Measurements from ENCODE around the gene MED29.

Gene MED29

DNA sequence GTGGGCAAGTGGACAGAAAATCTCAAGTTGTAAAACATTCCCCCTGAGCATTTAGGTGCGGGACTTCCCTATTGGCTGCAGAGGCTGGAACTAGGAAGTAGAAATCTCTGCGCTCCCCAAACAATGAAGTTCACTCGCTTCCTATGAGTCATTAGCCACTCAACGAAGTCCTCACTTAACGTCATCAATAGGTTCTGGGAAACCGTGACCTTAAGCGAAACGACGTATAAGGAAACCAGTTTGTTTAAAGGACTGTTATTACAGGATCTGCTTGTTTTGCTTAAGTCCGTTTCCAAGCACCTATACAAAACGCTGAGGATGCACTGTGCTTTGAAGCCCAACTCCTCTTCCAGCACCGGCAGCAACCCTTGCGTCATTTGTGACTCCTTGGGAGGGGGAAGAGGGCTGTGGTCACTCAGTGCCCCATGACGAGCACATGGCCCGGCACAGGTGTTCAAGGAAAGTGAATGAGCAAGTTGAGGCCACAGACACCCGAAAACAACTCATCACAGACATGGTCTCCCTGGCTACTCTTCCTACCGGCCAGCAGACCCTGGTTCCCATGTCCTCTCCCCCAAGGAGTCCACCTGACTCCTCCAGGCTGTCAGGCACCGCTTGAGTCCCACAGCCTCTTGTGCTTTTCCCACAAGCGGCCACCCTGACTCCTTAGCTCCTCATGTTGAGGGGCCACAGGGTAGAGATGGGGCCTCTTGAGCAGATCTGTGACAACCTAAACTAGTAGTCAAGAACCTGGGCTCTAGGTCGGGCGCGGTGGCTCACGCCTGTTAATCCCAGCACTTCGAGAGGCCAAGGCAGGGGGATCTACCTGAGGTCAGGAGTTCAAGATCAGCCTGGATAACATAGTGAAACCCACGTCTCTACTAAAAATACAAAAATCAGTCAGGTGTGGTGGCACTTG lies 39.8 kb downstream of the MED29 start:
- peak; percentile 100 for DNase-seq (ENCODE audit: low read depth)

DNA sequence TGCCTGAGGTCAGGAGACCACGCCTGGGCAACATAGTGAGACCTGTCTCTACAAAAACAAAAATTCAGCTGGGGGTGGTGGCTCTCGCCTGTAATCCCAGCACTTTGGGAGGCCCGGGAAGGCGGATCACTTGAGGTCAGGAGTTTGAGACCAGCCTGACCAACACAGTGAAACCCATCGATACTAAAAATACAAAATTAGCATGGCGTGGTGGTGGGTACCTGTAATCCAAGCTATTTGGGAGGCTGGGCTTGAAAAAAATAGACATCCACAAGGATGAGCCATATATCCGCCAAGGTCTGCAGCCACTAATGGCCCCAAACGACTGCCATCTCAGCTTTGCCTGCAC lies 41.5 kb downstream of the MED29 start:
- no peak for DNase-seq (ENCODE audit: low read depth)

DNA sequence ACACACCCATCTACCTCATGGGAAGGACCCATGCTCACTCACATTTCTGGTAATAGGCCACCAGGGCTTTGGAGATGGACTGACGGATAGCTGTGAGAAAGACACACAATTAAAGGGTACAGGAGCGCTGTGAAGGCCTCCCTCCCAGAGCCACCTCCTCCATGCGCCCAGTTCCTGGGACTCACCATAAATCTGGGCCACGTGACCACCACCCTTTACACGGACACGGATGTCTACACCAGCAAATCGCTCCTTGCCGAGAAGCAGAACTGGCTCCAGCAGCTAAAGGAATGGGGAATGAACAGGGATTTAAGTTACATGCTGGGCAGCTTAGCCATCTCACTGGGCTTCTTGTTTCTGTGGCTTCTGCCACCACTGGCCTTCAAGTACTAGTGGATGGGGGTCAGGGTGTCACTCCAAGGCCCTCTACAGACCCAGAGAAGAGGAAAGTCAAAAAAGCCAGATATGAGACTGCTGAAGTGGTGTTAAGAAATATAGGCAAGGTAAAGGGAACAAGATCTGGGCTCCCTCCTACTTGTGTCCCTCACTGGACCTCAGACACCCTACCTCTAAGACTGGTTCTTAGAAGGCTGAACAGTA lies 42.4 kb downstream of the MED29 start:
- no peak for DNase-seq (ENCODE audit: low read depth)

DNA sequence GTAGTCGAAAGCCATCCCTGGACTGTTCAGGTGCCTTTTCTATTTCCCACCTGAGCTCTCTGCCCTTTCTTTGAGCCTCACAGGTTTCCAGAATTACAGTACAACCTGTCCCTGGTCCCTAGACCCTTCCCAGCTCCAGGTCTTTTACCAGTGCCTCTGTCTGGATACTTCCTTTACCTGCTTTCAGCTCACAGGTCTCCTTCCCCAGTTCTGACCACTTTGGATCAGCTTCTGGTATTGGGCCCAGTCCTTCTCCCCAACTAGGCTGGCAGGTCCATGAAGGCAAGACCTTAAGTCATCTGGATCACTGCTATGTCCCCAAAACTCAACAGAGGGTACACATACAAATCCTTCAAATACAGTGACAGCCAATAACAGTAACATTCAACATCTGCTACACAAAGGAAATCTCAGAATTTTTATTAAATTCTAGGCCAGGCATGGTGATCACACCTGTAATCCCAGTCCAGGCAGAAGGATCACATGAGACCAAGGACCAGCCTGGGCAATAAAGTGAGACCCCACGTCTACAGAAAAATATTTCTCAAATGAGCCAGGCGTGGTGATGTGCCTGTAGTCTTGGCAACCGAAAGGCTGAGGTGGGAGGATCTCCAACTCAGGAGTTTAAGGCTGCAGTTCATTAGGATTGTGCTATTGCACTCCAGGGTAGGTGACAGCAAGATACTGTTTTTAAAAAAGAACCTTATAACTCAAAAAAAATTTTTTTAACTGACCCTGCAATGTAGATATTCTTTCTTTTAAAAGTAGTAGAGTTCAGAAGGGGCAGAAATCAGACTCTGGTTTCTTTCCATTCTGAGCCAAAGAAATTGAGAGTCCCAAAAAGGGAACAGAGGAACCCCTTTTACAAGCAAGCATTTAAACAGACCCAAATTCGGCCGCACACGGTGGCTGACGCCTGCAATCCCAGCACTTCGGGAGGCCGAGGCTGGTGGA lies 43.2 kb downstream of the MED29 start:
- DNase-seq (ENCODE audit: low read depth), result peak; percentile 24

DNA sequence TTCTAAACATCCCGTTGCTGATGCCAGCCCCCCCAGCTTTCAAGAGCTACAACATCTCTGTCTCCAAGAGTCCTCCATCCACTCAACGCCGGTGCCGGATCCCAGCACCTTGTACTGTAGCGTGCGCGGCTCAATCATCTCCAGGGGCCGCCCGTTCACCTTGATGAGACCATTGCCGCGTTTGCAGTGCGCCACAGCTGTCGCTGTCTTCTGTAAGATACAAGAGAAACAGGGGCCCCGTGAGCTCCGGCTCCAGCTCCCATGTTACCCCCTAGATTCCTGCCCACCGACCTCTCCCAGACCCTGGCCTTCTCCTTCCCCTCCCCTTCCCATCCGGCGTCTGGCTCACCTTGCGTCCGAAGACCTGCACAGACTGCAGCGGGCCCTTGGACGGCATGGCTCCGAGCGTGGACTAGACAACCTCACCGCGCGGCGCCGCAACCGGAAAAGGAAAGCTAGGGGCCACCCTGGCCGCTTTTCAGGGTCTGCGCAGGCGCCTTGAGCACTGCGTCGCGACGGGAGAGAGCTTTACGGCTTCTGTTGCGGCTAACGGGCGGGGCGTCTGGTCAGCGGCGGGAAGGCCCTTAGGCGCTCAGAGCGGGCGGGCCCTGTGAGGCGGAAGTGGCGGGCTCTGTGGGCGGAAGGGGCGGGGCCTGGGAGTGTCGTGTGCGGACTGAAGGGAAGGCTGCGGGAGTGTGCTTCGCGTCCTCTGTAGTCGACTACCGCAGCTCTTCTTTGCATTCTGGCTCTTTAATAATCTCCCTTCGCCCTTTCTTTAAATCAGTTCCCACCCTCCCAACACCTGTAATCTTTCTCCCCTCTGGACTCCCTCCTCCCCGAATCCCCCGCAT lies 44.5 kb downstream of the MED29 start, which contains the start of gene RPS16:
TSS of gene RPS16 (minus strand) at position 451 of the 851 bp plus-strand sequence. CDS start at position 397, 54 bp downstream.
- DNase-seq (ENCODE audit: low read depth), result peak; percentile 98

DNA sequence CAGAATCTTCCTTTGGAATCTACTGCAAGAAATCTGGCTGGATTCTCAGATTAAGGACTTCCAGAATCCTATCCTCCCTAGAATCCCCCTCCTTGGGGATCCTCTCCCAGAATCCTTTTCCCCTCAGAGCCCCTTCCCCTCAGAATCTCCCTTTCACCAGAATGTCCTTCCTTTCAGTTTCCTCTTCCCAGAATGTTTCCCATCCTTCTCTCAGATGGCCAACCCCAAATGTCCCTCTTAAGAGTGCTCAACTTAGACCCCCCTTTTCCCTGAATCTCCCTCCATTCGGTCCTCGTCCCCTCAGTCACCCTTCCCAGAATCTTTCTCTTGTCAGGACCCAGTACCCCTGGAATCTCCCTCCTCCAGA lies 45.2 kb downstream of the MED29 start:
- DNase-seq (ENCODE audit: low read depth), result no peak

DNA sequence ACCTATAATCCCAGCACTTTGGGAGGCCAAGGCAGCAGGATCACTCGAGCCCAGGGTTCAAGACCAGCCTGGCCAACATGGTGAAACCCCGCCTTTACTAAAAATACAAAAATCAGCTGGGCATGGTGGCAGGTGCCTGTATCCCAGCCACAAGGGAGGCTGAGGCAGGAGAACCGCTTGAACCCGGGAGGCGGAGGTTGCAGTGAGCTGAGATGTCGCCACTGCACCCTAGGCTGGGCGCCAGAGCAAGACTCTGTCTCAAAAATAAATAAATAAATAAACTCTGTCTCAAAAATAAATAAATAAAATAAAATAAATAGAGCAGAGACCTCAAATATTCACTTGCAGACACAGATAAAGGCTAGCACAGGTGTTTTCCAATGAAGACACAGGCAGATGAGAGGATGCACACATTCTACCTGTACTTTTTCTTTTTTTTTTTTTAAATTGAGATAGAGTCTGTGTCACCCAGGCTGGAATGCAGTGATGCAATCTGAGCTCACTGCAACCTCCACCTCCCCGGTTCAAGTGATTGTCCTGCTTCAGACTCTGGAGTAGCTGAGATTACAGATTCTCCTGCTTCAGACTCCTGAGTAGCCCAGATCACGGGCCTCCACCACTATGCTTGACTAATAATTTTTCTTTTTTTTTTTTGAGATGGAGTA lies 47.2 kb downstream of the MED29 start:
- peak; percentile 49 for DNase-seq (ENCODE audit: low read depth)

DNA sequence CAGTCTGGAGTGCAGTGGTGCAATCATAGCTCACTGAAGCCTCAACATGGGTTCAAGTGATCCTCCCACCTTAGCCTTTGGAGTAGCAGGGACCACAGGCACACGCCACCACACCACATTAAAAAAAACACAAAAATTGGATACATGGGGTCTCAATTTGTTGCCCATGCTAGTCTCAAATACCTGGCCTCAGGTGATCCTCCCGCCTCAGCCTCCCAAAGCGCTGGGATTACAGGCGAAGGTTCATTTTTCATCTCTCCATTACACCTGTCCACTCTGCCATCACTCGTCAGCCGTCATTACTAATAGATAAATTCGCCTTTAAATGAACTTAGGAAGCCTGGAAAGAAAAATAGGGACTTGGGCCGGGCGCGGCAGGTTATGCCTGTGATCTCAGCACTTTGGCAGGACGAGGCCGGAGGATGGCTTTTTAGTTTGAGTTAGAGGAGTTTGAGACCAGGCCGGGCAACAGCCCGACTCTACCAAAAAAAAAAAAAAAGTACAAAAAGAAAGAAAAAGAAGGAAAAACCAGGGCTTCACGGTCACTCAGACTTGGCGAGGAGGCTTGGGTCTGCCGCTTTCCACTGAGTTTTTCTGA lies 53.5 kb downstream of the MED29 start:
- DNase-seq (ENCODE audit: low read depth), result peak; percentile 27

DNA sequence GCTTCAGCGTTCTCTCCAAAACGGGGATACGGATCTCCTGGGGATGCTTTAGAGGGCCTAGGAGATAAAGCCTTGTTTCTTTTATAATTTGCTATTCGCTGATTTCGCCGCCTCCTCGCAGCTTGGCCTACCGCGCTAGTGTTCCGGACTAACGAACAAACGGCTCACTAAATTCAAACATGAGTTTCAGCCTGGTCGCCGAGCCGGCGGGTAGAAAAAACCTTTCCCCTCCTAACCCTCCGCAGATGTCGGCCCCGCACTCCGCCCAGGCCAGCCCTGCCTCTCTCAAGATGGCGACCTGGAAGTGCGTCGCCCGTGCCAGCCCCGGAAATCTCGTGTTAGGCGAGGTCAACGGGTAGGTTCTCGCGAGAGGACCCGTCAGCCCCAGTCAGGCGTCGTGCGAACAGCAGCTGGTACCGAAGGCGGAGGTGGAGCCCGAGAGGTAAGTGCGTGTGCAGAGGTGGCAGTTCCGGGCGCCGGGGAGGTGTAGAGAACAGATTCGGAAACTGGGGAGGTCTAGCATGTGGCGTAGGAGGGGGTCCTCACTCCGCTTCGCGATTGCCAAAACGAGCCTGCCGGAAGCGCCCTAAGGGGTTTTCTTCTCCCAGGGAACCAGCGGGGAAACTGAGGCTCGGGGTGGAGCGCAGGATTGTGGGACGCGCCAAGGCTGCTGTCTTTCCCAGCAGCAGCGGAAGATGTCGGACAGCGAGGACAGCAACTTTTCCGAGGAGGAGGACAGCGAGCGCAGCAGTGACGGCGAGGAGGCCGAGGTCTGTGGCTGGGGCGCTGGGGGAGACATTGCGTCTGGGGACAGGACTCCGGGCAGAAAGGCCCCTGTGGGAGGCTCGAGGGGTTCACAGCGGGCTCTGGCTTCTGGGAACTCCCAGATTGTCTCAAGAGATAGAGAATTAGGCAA lies 54.3 kb downstream of the MED29 start, which contains the start of gene SUPT5H:
TSS of gene SUPT5H (plus strand) at position 387 of the 916 bp plus-strand sequence. CDS start at position 696, 309 bp downstream.
- DNase-seq (ENCODE audit: low read depth), result peak; percentile 97

DNA sequence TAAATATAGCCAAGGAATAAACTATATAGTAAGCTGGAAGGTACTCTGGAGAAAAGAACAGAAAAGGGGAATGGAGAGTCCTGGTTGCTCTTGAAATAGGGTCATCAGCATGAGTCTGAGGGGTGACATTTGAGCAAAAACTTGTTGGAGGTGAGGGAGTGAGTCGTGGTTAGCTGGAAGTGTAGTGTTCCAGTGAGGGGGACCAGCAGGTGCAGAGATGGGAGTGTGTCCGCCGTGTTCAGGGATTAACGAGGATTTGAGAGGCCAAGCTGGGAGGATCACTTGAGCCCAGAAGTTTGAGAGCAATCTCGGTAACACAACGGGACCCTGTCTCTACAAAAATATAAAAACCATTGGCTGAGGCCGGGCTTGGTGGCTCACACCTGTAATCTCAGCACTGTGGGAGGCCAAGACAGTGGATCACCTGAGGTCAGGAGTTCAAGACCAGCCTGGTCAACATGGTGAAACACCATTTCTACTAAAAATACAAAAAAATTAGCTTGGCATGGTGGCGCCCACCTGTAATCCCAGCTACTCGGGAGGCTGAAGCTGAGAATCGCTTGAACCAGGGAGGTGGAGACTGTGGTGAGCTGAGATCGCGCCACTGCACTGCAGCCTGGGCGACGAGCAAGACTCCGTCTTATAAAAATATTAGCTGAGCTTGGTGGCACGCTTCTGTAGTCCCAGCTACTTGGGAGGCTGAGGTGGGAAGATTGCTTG lies 55.3 kb downstream of the MED29 start:
- DNase-seq (ENCODE audit: low read depth), result no peak

DNA sequence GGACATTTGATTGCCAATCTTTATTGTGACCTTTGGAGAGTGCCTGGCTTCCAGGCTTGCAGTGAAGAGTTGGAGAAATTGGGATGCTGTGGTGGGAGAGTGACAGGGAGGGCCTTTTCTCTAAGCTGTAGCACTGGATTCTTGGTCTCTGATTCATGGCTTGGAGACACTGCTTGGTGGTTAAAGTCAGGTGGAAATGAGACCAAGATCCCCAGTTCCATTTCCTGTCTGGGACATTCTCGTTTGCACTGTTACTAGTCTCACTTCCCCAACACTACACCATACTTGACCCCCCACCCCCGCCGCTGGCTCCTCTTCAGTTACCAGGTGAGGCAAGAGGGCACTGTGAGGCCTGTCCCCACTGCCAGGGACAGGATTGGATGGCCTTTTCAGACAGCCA lies 57.1 kb downstream of the MED29 start:
- peak; percentile 52 for DNase-seq (ENCODE audit: low read depth)

DNA sequence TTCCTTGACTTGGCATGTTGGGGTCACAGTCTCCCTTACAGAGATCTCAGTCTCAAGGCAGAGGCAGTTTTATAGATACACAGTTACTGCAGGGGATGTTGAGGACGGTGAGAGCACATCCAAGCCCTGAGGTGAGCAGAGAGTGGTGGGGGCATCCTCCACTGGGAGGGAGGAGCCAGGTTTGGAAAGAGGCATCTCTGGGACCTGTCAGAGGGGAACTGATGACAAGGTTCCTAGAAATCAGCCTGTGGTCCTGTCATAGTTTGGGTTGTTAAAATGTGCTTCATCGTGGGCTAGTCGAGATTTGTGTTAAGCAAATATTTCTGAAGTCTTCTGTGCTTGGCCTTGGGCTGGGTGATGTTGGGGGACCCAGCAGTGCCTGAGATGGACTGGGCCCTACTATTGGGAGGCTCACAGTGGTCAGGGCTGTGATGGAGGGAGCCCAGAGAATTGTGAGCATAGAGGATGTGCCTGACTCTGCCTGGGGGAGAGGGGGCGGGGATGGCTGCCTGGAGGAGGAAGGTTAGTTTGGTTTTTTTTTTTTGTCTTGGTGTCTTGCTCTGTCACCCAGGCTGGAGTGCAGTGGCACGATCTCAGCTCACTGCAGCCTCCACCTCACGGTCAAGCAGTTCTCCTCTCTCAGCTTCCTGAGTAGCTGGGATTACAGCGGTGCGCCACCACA lies 58.1 kb downstream of the MED29 start:
- no peak for DNase-seq (ENCODE audit: low read depth)

Measured in iris pigment epithelial cell (primary cell).